NCI-H146 treated with DMSO at 0.1 percent for 48 hours (cell line): ENCODE results near the gene GMCL2.
"Not testable (repeated sequence)": the region's sequence is repeated elsewhere in the genome, so short reads cannot be mapped to it uniquely, and the experiment has no call there.

Source experiments
- DNase-seq: peaks from one replicate; lab custom pipeline; 2025; ENCODE audit not compliant: unreplicated experiment; lab: John Stamatoyannopoulos, UW

GMCL2 gene

GRCh38 chr5:178187014-178187413 lies at the start of gene GMCL2:
Gene GMCL2 (minus strand): TSS chr5:178187371. CDS start chr5:178187299, 72 bp downstream.
- no peak for DNase-seq

- no peak for DNase-seq
Observed at GRCh38 chr5:178236679-178237078, 49.5 kb upstream of the GMCL2 start.

- DNase-seq, result no peak
Observed at GRCh38 chr5:178236126-178236525, 49.0 kb upstream of the GMCL2 start.

GRCh38 chr5:178235588-178235974 lies 48.4 kb upstream of the GMCL2 start:
- DNase-seq, result no peak

GRCh38 chr5:178234750-178235587 lies 47.8 kb upstream of the GMCL2 start:
- DNase-seq, result no peak

- no peak for DNase-seq
Observed at GRCh38 chr5:178234121-178234749, 47.1 kb upstream of the GMCL2 start.

GRCh38 chr5:178232920-178233429 lies 45.8 kb upstream of the GMCL2 start:
- DNase-seq, result no peak

GRCh38 chr5:178232124-178232919 lies 45.2 kb upstream of the GMCL2 start, which contains the start of gene PHYKPL:
Gene PHYKPL (minus strand): TSS chr5:178232802. CDS start chr5:178232550, 252 bp downstream.
- peak; percentile 32 for DNase-seq

- DNase-seq, result no peak
Observed at GRCh38 chr5:178231539-178232123, 44.5 kb upstream of the GMCL2 start.

GRCh38 chr5:178230879-178231538 lies 43.8 kb upstream of the GMCL2 start:
- DNase-seq, result no peak

GRCh38 chr5:178229861-178230260 lies 42.7 kb upstream of the GMCL2 start:
- DNase-seq, result no peak

- DNase-seq, result not testable (repeated sequence)
Observed at GRCh38 chr5:178229111-178229510, 41.9 kb upstream of the GMCL2 start.

- no peak for DNase-seq
Observed at GRCh38 chr5:178228609-178229008, 41.4 kb upstream of the GMCL2 start.

- no peak for DNase-seq
Observed at GRCh38 chr5:178227929-178228328, 40.8 kb upstream of the GMCL2 start.

GRCh38 chr5:178227138-178227659 lies 40.0 kb upstream of the GMCL2 start:
- DNase-seq, result no peak

GRCh38 chr5:178225174-178225573 lies 38.0 kb upstream of the GMCL2 start:
- DNase-seq, result no peak

- no peak for DNase-seq
Observed at GRCh38 chr5:178224403-178224802, 37.2 kb upstream of the GMCL2 start.

GRCh38 chr5:178223828-178224335 lies 36.7 kb upstream of the GMCL2 start:
- no peak for DNase-seq

- no peak for DNase-seq
Observed at GRCh38 chr5:178223196-178223773, 36.1 kb upstream of the GMCL2 start.

- DNase-seq, result no peak
Observed at GRCh38 chr5:178222292-178222691, 35.1 kb upstream of the GMCL2 start.
